ENCODE data around the gene ATP6V0B.

- TF ChIP-seq GABPA (IDR thresholded peaks at IDR 0.05 in 1 of 2, conservative IDR thresholded peaks at IDR 0.05 in 1 of 2) (no peak), ZBTB33 (IDR thresholded peaks at IDR 0.05) (no peak), EGR1 (IDR thresholded peaks at IDR 0.05; ENCODE audit: low read depth in 2 of 2) (no peak)
- TF ChIP-seq, protein P1, sequence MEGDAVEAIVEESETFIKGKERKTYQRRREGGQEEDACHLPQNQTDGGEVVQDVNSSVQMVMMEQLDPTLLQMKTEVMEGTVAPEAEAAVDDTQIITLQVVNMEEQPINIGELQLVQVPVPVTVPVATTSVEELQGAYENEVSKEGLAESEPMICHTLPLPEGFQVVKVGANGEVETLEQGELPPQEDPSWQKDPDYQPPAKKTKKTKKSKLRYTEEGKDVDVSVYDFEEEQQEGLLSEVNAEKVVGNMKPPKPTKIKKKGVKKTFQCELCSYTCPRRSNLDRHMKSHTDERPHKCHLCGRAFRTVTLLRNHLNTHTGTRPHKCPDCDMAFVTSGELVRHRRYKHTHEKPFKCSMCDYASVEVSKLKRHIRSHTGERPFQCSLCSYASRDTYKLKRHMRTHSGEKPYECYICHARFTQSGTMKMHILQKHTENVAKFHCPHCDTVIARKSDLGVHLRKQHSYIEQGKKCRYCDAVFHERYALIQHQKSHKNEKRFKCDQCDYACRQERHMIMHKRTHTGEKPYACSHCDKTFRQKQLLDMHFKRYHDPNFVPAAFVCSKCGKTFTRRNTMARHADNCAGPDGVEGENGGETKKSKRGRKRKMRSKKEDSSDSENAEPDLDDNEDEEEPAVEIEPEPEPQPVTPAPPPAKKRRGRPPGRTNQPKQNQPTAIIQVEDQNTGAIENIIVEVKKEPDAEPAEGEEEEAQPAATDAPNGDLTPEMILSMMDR (IDR thresholded peaks at IDR 0.05; ENCODE audit: low read depth, low read length, missing input control), result no peak
- TF ChIP-seq, protein P2, sequence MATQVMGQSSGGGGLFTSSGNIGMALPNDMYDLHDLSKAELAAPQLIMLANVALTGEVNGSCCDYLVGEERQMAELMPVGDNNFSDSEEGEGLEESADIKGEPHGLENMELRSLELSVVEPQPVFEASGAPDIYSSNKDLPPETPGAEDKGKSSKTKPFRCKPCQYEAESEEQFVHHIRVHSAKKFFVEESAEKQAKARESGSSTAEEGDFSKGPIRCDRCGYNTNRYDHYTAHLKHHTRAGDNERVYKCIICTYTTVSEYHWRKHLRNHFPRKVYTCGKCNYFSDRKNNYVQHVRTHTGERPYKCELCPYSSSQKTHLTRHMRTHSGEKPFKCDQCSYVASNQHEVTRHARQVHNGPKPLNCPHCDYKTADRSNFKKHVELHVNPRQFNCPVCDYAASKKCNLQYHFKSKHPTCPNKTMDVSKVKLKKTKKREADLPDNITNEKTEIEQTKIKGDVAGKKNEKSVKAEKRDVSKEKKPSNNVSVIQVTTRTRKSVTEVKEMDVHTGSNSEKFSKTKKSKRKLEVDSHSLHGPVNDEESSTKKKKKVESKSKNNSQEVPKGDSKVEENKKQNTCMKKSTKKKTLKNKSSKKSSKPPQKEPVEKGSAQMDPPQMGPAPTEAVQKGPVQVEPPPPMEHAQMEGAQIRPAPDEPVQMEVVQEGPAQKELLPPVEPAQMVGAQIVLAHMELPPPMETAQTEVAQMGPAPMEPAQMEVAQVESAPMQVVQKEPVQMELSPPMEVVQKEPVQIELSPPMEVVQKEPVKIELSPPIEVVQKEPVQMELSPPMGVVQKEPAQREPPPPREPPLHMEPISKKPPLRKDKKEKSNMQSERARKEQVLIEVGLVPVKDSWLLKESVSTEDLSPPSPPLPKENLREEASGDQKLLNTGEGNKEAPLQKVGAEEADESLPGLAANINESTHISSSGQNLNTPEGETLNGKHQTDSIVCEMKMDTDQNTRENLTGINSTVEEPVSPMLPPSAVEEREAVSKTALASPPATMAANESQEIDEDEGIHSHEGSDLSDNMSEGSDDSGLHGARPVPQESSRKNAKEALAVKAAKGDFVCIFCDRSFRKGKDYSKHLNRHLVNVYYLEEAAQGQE (IDR thresholded peaks at IDR 0.05), result no peak
These were observed 10.1 kb downstream of the ATP6V0B start for GRCh38 chr1:43984855-43985254.

Data from liver (tissue), 3 donors.